GM19463 (cell line): ENCODE data around the gene TRIM54.
"Not testable (repeated sequence)": the region's sequence is repeated elsewhere in the genome, so short reads cannot be mapped to it uniquely, and the experiment has no call there.

Experiments
- ATAC-seq: cut with Tn5 transposase; IDR thresholded peaks from one replicate; pipeline ENCODE4 v1.9.1; 2021; ENCODE audit warnings: mild to moderate bottlenecking, moderate library complexity; ENCODE audit not compliant: unreplicated experiment

Gene TRIM54

GRCh38 chr2:27281442-27281841 is 787 bp upstream of the TRIM54 start:
- ATAC-seq, result no peak

GRCh38 chr2:27282892-27283291 is 663 bp downstream of the TRIM54 start:
- no peak for ATAC-seq

GRCh38 chr2:27284996-27285395 is 2.8 kb downstream of the TRIM54 start:
- ATAC-seq, result no peak

GRCh38 chr2:27285481-27285880 is 3.3 kb downstream of the TRIM54 start:
- no peak for ATAC-seq

- ATAC-seq, result no peak
Measured at GRCh38 chr2:27288610-27289009, 6.4 kb downstream of the TRIM54 start.

GRCh38 chr2:27290549-27290948 is 8.3 kb downstream of the TRIM54 start:
- no peak for ATAC-seq

GRCh38 chr2:27291865-27292264 is 9.6 kb downstream of the TRIM54 start:
- ATAC-seq, result no peak

GRCh38 chr2:27294928-27295327 is 12.7 kb downstream of the TRIM54 start:
- ATAC-seq, result no peak

GRCh38 chr2:27296481-27296880 is 14.3 kb downstream of the TRIM54 start:
- ATAC-seq, result no peak

GRCh38 chr2:27297195-27297594 is 15.0 kb downstream of the TRIM54 start:
- no peak for ATAC-seq

GRCh38 chr2:27298391-27299080 is 16.3 kb downstream of the TRIM54 start:
- ATAC-seq, result no peak

- ATAC-seq, result not testable (repeated sequence)
Measured at GRCh38 chr2:27300606-27301005, 18.4 kb downstream of the TRIM54 start.

GRCh38 chr2:27303093-27304025 is 21.1 kb downstream of the TRIM54 start:
- ATAC-seq, result no peak

- ATAC-seq, result no peak
Measured at GRCh38 chr2:27304488-27305240, 22.4 kb downstream of the TRIM54 start.

- no peak for ATAC-seq
Measured at GRCh38 chr2:27305516-27305915, 23.3 kb downstream of the TRIM54 start.

- no peak for ATAC-seq
Measured at GRCh38 chr2:27306136-27306535, 23.9 kb downstream of the TRIM54 start.

- no peak for ATAC-seq
Measured at GRCh38 chr2:27306573-27307286, 24.5 kb downstream of the TRIM54 start.

- no peak for ATAC-seq
Measured at GRCh38 chr2:27307287-27307544, 25.0 kb downstream of the TRIM54 start.

- no peak for ATAC-seq
Measured at GRCh38 chr2:27307545-27308358, 25.5 kb downstream of the TRIM54 start.

GRCh38 chr2:27308359-27308881 is 26.2 kb downstream of the TRIM54 start, which contains the start of gene UCN:
Gene UCN (minus strand): TSS chr2:27308445. CDS start chr2:27307895, 550 bp downstream.
- no peak for ATAC-seq
